B cell (primary cell): ENCODE measurements around the gene ABCA4. TPM values are rescaled to one million over a fixed set of nuclear protein-coding genes. Genes with fewer than 3 reads are reported as not detected.
"Not testable (repeated sequence)": the region's sequence is repeated elsewhere in the genome, so short reads cannot be mapped to it uniquely, and the experiment has no call there.

ENCODE experiments used
- ATAC-seq: fragments of 200-7000 bp; cut with Tn5 transposase; one replicate; pipeline ENCODE4 v1.10.0; 2021; ENCODE audit warnings: low read depth, mild to moderate bottlenecking, moderate number of reproducible peaks, moderate library complexity
- CTCF ChIA-PET: fragments of 350-600 bp; sonication (Branson Sonifier 250); formaldehyde crosslinking; loops from one replicate; lab custom pipeline; 2021; ENCODE audit warnings: antibody characterized with exemption, inconsistent platforms; lab: Charles Lee
- POLR2A ChIA-PET: fragments of 350-600 bp; sonication (Branson Sonifier 250); formaldehyde crosslinking; loops from one replicate; lab custom pipeline; 2021; ENCODE audit warnings: antibody characterized with exemption; lab: Charles Lee
- DNase-seq: peaks from one replicate; pipeline ENCODE4 v3.0.0; 2013
- H2AFZ ChIP-seq: 2 replicates; pipeline ENCODE4 v1.6.1; 2012; ENCODE audit warnings: mild to moderate bottlenecking, low read depth, low read length; ENCODE audit not compliant: insufficient read depth, poor library complexity, severe bottlenecking
- H3K27ac ChIP-seq, 2 donors: 1 replicate in 1 of 2; 2 replicates in 1 of 2; pipeline ENCODE4 v1.5.1; 2012 to 2013; ENCODE audit warnings: low read length in 2 of 2, mild to moderate bottlenecking in 2 of 2, moderate library complexity in 1 of 2
- H3K27me3 ChIP-seq, 4 experiments: fragments of 200-600 bp in 1 of 4; sonication (generic) in 1 of 4; replicated peaks in 1 of 4; 1 replicate in 2 of 4; 2 replicates in 2 of 4; pipeline versions ENCODE4 v1.6.1 to v1.7.0; 2013 to 2016; ENCODE audit warnings: low read length in 3 of 4, mild to moderate bottlenecking in 2 of 4, mixed read lengths in 1 of 4, moderate library complexity in 1 of 4; ENCODE audit not compliant: insufficient read depth in 4 of 4, control insufficient read depth in 3 of 4; ENCODE audit errors: control extremely low read depth in 1 of 4
- H3K36me3 ChIP-seq, 2 experiments: replicated peaks in 1 of 2; 1 replicate in 1 of 2; 2 replicates in 1 of 2; pipeline versions ENCODE4 v1.6.1 to v1.7.1; 2013; ENCODE audit warnings: low read length in 1 of 2; ENCODE audit not compliant: insufficient read depth in 2 of 2, control insufficient read depth in 1 of 2; ENCODE audit errors: control extremely low read depth in 1 of 2, extremely low read depth in 1 of 2
- H3K4me1 ChIP-seq, 2 donors: fragments of 200-600 bp in 1 of 2; sonication (generic) in 1 of 2; 1 replicate in 1 of 2; 2 replicates in 1 of 2; pipeline versions ENCODE4 v1.5.1 to v1.6.1; 2013 to 2017; ENCODE audit warnings: low read length in 2 of 2; ENCODE audit not compliant: control insufficient read depth in 2 of 2, insufficient read depth in 2 of 2
- H3K4me2 ChIP-seq: replicated peaks from 2 replicates; pipeline ENCODE3; 2012; ENCODE audit warnings: mild to moderate bottlenecking, low read depth, low read length; ENCODE audit not compliant: poor library complexity, severe bottlenecking
- H3K4me3 ChIP-seq, 5 experiments: fragments of 200-600 bp in 1 of 5; sonication (generic) in 1 of 5; 1 replicate in 3 of 5; 2 replicates in 2 of 5; pipeline versions ENCODE4 v1.5.1 to v1.7.0; 2011 to 2016; ENCODE audit warnings: low read length in 4 of 5, mild to moderate bottlenecking in 4 of 5, low read depth in 2 of 5, control low read depth in 1 of 5, moderate library complexity in 1 of 5; ENCODE audit not compliant: insufficient read depth in 1 of 5; ENCODE audit errors: control extremely low read depth in 1 of 5, extremely low read depth in 1 of 5
- H3K79me2 ChIP-seq: fragments of 200-600 bp; sonication (generic); one replicate; pipeline ENCODE4 v1.6.0; 2016; ENCODE audit warnings: low read length; ENCODE audit not compliant: control insufficient read depth, insufficient read depth
- H3K9ac ChIP-seq: fragments of 200-600 bp; sonication (generic); 2 replicates; pipeline ENCODE4 v1.6.1; 2017; ENCODE audit warnings: mild to moderate bottlenecking, low read length, moderate library complexity
- H3K9me3 ChIP-seq, 3 donors: one replicate each; pipeline versions ENCODE4 v1.6.1 to v1.7.1; 2013; ENCODE audit warnings: low read length in 2 of 3; ENCODE audit not compliant: control insufficient read depth in 2 of 3, insufficient read depth in 1 of 3; ENCODE audit errors: control extremely low read depth in 1 of 3
- H4K20me1 ChIP-seq: 2 replicates; pipeline ENCODE4 v1.6.0; 2012; ENCODE audit warnings: mild to moderate bottlenecking, low read length; ENCODE audit not compliant: insufficient read depth, control insufficient read depth, poor library complexity, severe bottlenecking
- H3K27ac Mint-ChIP-seq: one replicate; pipeline ENCODE4 v1.8.0; 2021; ENCODE audit warnings: mixed read lengths
- H3K27me3 Mint-ChIP-seq: one replicate; pipeline ENCODE4 v1.8.0; 2021; ENCODE audit warnings: mixed read lengths
- H3K4me1 Mint-ChIP-seq: one replicate; pipeline ENCODE4 v1.8.0; 2021; ENCODE audit warnings: mixed read lengths
- H3K4me3 Mint-ChIP-seq: one replicate; pipeline ENCODE4 v1.8.0; 2021; ENCODE audit warnings: mixed read lengths
- H3K9me3 Mint-ChIP-seq: one replicate; pipeline ENCODE4 v1.8.0; 2022; ENCODE audit warnings: mixed read lengths; ENCODE audit not compliant: insufficient read depth
- CTCF ChIP-seq: fragments of 200-600 bp; IDR thresholded peaks from one replicate; pipeline ENCODE4 v1.8.0; 2022; ENCODE audit warnings: antibody characterized with exemption, mild to moderate bottlenecking
- EZH2 ChIP-seq: IDR thresholded peaks from 2 replicates; pipeline ENCODE4 v1.6.1; 2012; ENCODE audit warnings: borderline replicate concordance, low read depth, mild to moderate bottlenecking, moderate library complexity, low read length; ENCODE audit not compliant: insufficient read depth, poor library complexity, severe bottlenecking
- WGBS: methylation state at CpG from one replicate; pipeline ENCODE4 v1.1.5; 2013; ENCODE audit warnings: missing lambda C conversion rate; ENCODE audit not compliant: insufficient coverage; 5-methylcytosine and 5-hydroxymethylcytosine counted together
- intact Hi-C: fragments of 100-400 bp; cut with micrococcal nuclease; formaldehyde crosslinking; loops from one replicate; pipeline ENCODE4 v1.10.0; 2022
- polyA plus RNA-seq: library from polyadenylated mRNA; depleted of rRNA; stranded (reverse); fragments of >200 nt; gene quantifications from 2 replicates; pipeline ENCODE4 v1.2.3, GENCODE V29; 2012
- total RNA-seq, 2 donors: library from RNA; stranded (reverse); fragments of 120-200 nt in 1 of 2; gene quantifications; 1 replicate in 1 of 2; 2 replicates in 1 of 2; pipeline versions ENCODE4 v1.2.3 to v1.2.4, GENCODE V29; 2013 to 2022

Gene ABCA4
- total and polyA plus RNA-seq, 2 donors (not counting 1 experiment from before 2014, with no cell fraction given), result not detected

DNA sequence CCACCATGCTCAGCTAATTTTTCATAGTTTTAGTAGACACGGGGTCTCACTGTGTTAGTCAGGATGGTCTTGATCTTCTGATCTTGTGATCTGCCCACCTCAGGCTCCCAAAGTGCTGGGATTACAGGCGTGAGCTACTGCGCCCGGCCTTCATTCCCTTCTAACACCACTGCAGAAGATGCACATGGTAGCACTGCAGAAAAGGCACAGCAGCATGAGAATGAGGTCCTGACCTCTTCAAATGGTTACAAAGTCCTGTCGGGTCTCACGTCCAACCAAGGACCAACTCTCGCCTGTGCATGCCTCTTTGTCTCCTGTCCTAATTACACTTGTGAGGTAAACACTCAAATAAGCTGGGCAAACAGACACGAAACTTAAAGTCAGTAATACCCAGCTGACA lies 128.8 kb downstream of the ABCA4 start:
- no peak overlapping the region for H3K4me3 ChIP-seq
- no peak overlapping the region for H3K9ac ChIP-seq
- no peaks in the 10 kb centered on the region for H3K9me3 Mint-ChIP-seq
- ATAC-seq (no peak), DNase-seq (no peak)
- H3K79me2 ChIP-seq, result no peaks in the 10 kb centered on the region
- H3K4me1 ChIP-seq, result no peaks in the 10 kb centered on the region
- H3K27ac Mint-ChIP-seq, result no peak overlapping the region
- peaks cover 0 to 4% (median 0%) of the 10 kb centered on the region in 4 experiments for H3K27me3 ChIP-seq
- H3K4me1 Mint-ChIP-seq, result no peaks in the 10 kb centered on the region
- H3K9me3 ChIP-seq, result no peaks in the 10 kb centered on the region
- H4K20me1 ChIP-seq, result no peaks in the 10 kb centered on the region
- ChIA-PET POLR2A (no interaction called here), CTCF (interaction anchor here (0.7 kb wide), 1 partner anchor 48 kb away, joined by 3 read pairs; no protein-coding TSS in a partner anchor)
- WGBS, result 97% methylated on average over 7 of the region's 8 CpGs
- no peak overlapping the region for H3K4me2 ChIP-seq
- H3K27ac ChIP-seq, result no peak overlapping the region
- H3K27me3 Mint-ChIP-seq, result peaks cover 23% of the 10 kb centered on the region
- H3K4me3 Mint-ChIP-seq, result no peak overlapping the region
- intact Hi-C loops, result no loop called here
- no peak for TF ChIP-seq EZH2
- TF ChIP-seq CTCF, result no peak
- no peak overlapping the region for H2AFZ ChIP-seq
- H3K36me3 ChIP-seq, result no peaks in the 10 kb centered on the region

DNA sequence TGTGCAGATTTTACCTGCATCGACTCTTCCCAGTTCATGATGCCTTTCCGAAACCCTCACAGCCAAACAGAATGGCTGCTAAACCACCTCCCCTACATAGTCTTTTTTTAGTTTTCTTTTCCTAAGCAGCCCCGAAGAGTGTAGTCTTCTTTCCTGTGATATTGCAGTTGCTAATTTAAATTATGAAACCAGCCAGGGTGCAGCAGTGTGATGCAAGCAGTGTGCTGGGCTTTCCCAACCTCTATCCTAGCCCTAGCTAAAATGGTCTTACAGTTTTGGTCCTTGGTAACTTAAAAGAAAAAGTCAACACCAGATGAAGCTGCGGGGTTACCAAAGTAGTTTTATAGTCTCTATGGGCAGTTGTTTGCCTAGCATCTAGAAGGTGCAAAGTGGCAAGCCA lies 129.7 kb downstream of the ABCA4 start:
- H3K79me2 ChIP-seq, result no peaks in the 10 kb centered on the region
- H3K27ac ChIP-seq, result no peak overlapping the region
- no peaks in the 10 kb centered on the region for H3K36me3 ChIP-seq
- H4K20me1 ChIP-seq, result no peaks in the 10 kb centered on the region
- no peak overlapping the region for H3K9ac ChIP-seq
- peaks cover 23% of the 10 kb centered on the region for H3K27me3 Mint-ChIP-seq
- no peaks in the 10 kb centered on the region for H3K4me1 Mint-ChIP-seq
- no peaks in the 10 kb centered on the region for H3K9me3 ChIP-seq
- no peaks in the 10 kb centered on the region for H3K9me3 Mint-ChIP-seq
- intact Hi-C loops, result no loop called here
- TF ChIP-seq CTCF (no peak), EZH2 (no peak)
- no peak overlapping the region for H2AFZ ChIP-seq
- CTCF ChIA-PET, result no interaction called here
- no peak overlapping the region for H3K4me3 ChIP-seq
- no peak overlapping the region for H3K27ac Mint-ChIP-seq
- no peaks in the 10 kb centered on the region for H3K4me1 ChIP-seq
- no peak overlapping the region for H3K4me2 ChIP-seq
- H3K4me3 Mint-ChIP-seq, result no peak overlapping the region
- peaks cover 0 to 4% (median 0%) of the 10 kb centered on the region in 4 experiments for H3K27me3 ChIP-seq
- WGBS, result 90% methylated on average over 1 of the region's 4 CpGs
- POLR2A ChIA-PET, result no interaction called here
- DNase-seq (no peak), ATAC-seq (no peak)

DNA sequence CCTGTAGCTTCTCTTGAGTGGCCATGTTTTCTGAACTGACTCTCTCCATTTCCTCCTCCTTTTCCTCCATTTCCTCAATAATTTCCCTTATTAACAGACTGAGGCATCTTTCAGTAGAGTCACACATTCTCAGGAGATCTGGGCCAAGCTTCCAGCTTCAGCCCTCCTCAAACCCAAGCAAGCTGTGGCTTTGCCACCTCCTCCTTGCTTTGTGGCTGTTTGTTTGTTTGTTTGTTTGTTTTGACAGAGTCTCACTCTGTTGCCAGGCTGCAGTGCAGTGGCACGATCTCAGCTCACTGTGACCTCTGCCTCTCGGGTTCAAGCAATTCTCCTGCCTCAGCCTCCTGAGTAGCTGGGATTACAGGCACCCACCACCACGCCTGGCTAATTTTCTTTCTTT lies 130.5 kb downstream of the ABCA4 start:
- intact Hi-C loops, H3K4me1 Mint-ChIP-seq, H3K9ac ChIP-seq, H4K20me1 ChIP-seq, H3K4me3 Mint-ChIP-seq, H3K79me2 ChIP-seq, H3K27me3 ChIP-seq, POLR2A ChIA-PET, H3K27ac ChIP-seq, H3K4me2 ChIP-seq, DNase-seq, ATAC-seq, H3K9me3 Mint-ChIP-seq, H3K27ac Mint-ChIP-seq, H3K4me1 ChIP-seq, H3K36me3 ChIP-seq, H2AFZ ChIP-seq, H3K4me3 ChIP-seq, H3K9me3 ChIP-seq: not testable (repeated sequence)
- 100% methylated on average over 1 of the region's 3 CpGs for WGBS
- CTCF ChIA-PET, result interaction anchor here (1.1 kb wide), 1 partner anchor 36 kb away, joined by 3 read pairs; no protein-coding TSS in a partner anchor
- H3K27me3 Mint-ChIP-seq, result peaks cover 25% of the 10 kb centered on the region
